Natural killer cell (primary cell): ENCODE measurements around the gene DUSP10. TPM values are rescaled to one million over a fixed set of nuclear protein-coding genes. Genes with fewer than 3 reads are reported as not detected.
A peak's percentile ranks its signal among the peaks of the same experiment; 100 is the strongest.

Experiments
- ATAC-seq, 3 donors: fragments of 150-1000 bp in 2 of 3; fragments of 200-7000 bp in 1 of 3; cut with Tn5 transposase; 1 replicate in 1 of 3; 2 replicates in 2 of 3; pipeline ENCODE4 v1.10.0; 2021; ENCODE audit warnings: mild to moderate bottlenecking in 2 of 3, moderate library complexity in 2 of 3
- DNase-seq, 2 donors: peaks; one replicate each; pipeline versions ENCODE4 v3.0.0 to v3.0.0-alpha.2; 2013 to 2021; ENCODE audit warnings: mixed read lengths in 1 of 2
- H3K27ac ChIP-seq: one replicate; pipeline ENCODE4 v1.5.1; 2013; ENCODE audit warnings: mild to moderate bottlenecking, low read length
- H3K27me3 ChIP-seq: one replicate; pipeline ENCODE4 v1.6.1; 2013; ENCODE audit warnings: low read length; ENCODE audit not compliant: control insufficient read depth, insufficient read depth
- H3K36me3 ChIP-seq: one replicate; pipeline ENCODE4 v1.6.1; 2013; ENCODE audit warnings: low read length; ENCODE audit not compliant: control insufficient read depth, insufficient read depth
- H3K4me1 ChIP-seq: one replicate; pipeline ENCODE4 v1.6.1; 2013; ENCODE audit warnings: low read length; ENCODE audit not compliant: control insufficient read depth, insufficient read depth
- H3K4me3 ChIP-seq: one replicate; pipeline ENCODE4 v1.5.1; 2013; ENCODE audit warnings: low read length
- H3K9me3 ChIP-seq: one replicate; pipeline ENCODE4 v1.6.1; 2013; ENCODE audit warnings: low read length; ENCODE audit not compliant: control insufficient read depth, insufficient read depth
- H3K27ac Mint-ChIP-seq, 2 donors: one replicate each; pipeline ENCODE4 v1.8.0; 2022; ENCODE audit warnings: mild to moderate bottlenecking in 2 of 2, mixed read lengths in 2 of 2, moderate library complexity in 1 of 2
- H3K27me3 Mint-ChIP-seq, 2 donors: one replicate each; pipeline ENCODE4 v1.8.0; 2022; ENCODE audit warnings: low read depth in 2 of 2, mixed read lengths in 2 of 2
- H3K36me3 Mint-ChIP-seq: one replicate; pipeline ENCODE4 v1.8.0; 2022; ENCODE audit warnings: mixed read lengths
- H3K4me1 Mint-ChIP-seq, 2 donors: one replicate each; pipeline ENCODE4 v1.8.0; 2022; ENCODE audit warnings: mixed read lengths in 2 of 2
- H3K4me3 Mint-ChIP-seq: one replicate; pipeline ENCODE4 v1.8.0; 2022; ENCODE audit warnings: mild to moderate bottlenecking, moderate library complexity, mixed read lengths
- H3K9me3 Mint-ChIP-seq, 2 donors: one replicate each; pipeline ENCODE4 v1.8.0; 2022; ENCODE audit warnings: mixed read lengths in 2 of 2
- WGBS: methylation state at CpG from one replicate; pipeline ENCODE4 v1.1.7; 2013; ENCODE audit warnings: missing lambda C conversion rate; ENCODE audit not compliant: insufficient coverage; 5-methylcytosine and 5-hydroxymethylcytosine counted together
- intact Hi-C: fragments of 100-400 bp; cut with micrococcal nuclease; formaldehyde crosslinking; loops from one replicate; pipeline ENCODE4 v1.14.2; 2022
- total RNA-seq, 4 donors: library from RNA; stranded (reverse); fragments of 120-200 nt in 1 of 4; gene quantifications; one replicate each; pipeline versions ENCODE4 v1.2.3 to v1.2.4, GENCODE V29; 2013 to 2022
- TF ChIP-seq, protein P1 (sequence below): fragments of 200-600 bp; IDR thresholded peaks from one replicate; pipeline ENCODE4 v1.8.0; 2022; ENCODE audit warnings: antibody characterized with exemption

The DUSP10 gene
- total RNA-seq, 3 donors from 2014 or later (not counting 1 experiment from before 2014, with no cell fraction given): 109 to 231 (median 210) TPM

DNA sequence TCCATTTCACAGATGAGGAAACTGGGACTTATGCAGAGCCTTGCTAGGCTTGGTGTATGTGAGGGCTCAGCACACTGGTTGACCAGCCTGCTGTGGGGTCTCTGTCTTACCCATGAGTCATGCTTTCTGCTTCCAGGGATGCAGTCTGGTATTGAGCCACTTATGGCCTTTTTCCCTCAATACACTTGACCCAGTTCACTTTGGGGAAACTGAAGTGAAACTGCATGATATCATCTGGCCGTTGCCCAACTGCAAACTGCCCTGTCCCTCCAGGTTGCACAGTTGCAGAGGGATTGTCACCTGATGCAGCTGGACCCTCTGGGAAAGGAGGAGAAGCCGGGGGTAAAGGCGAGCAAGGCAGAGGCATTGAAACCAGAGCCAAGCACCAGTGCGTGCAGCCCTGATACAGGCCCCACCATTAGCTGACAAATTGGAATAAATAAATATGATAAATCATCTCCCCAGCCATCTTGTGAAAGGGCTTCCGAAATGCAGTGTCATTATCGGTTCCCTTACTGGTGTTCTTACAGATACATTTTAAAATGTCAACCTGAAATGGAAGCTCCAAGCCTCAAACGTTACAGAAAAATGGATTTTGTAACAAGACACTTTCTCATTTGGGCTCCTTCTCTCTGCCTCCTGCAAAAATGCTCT lies 39.3 kb upstream of the DUSP10 start:
- DNase-seq: no peak
- Mint-ChIP-seq H3K4me3 (no peak overlapping the region), H3K4me1 (peaks cover 70 to 83% of the 10 kb centered on the region in 2 donors), H3K27ac (no peak overlapping the region), H3K36me3 (no peaks in the 10 kb centered on the region), H3K27me3 (no peaks in the 10 kb centered on the region), H3K9me3 (no peaks in the 10 kb centered on the region)
- H3K27ac ChIP-seq: no peak overlapping the region
- intact Hi-C loops: no loop called here
- H3K4me1 ChIP-seq: peaks cover 79% of the 10 kb centered on the region
- WGBS: 75% methylated on average over 7 of the region's 7 CpGs
- no peaks in the 10 kb centered on the region for H3K36me3 ChIP-seq
- no peak overlapping the region for H3K4me3 ChIP-seq
- TF ChIP-seq, protein P1, sequence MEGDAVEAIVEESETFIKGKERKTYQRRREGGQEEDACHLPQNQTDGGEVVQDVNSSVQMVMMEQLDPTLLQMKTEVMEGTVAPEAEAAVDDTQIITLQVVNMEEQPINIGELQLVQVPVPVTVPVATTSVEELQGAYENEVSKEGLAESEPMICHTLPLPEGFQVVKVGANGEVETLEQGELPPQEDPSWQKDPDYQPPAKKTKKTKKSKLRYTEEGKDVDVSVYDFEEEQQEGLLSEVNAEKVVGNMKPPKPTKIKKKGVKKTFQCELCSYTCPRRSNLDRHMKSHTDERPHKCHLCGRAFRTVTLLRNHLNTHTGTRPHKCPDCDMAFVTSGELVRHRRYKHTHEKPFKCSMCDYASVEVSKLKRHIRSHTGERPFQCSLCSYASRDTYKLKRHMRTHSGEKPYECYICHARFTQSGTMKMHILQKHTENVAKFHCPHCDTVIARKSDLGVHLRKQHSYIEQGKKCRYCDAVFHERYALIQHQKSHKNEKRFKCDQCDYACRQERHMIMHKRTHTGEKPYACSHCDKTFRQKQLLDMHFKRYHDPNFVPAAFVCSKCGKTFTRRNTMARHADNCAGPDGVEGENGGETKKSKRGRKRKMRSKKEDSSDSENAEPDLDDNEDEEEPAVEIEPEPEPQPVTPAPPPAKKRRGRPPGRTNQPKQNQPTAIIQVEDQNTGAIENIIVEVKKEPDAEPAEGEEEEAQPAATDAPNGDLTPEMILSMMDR: no peak
- ATAC-seq: no peak
- H3K9me3 ChIP-seq: no peaks in the 10 kb centered on the region
- H3K27me3 ChIP-seq: no peaks in the 10 kb centered on the region

DNA sequence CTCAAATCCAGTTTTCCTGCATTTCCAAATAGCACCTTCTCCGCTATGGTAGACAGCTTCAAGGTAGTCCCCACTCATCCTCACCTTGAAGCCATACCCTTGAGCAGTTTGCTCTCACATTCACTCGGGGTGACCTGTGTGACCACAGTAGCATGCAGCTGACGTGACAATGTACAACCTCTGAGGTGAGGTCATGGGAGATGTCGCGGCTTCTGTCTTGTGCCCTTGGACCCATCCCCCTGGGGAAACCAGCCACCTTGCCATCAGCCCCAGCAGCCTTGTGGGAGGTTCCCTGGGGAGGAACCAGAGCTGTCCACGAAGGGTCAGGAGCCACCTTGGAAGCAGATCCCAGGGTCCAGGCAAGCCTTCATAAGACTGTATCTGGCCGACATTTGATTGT lies 38.3 kb upstream of the DUSP10 start:
- ATAC-seq (no peak), DNase-seq (no peak)
- Mint-ChIP-seq H3K27ac (peak overlapping the region; percentile 90 to 99), H3K36me3 (no peaks in the 10 kb centered on the region), H3K27me3 (no peaks in the 10 kb centered on the region), H3K4me1 (peaks cover 80 to 94% of the 10 kb centered on the region in 2 donors), H3K4me3 (no peak overlapping the region), H3K9me3 (no peaks in the 10 kb centered on the region)
- no peak overlapping the region for H3K4me3 ChIP-seq
- TF ChIP-seq, protein P1: no peak
- peaks cover 84% of the 10 kb centered on the region for H3K4me1 ChIP-seq
- 77% methylated on average over 7 of the region's 7 CpGs for WGBS
- H3K36me3 ChIP-seq: no peaks in the 10 kb centered on the region
- intact Hi-C loops: no loop called here
- H3K9me3 ChIP-seq: no peaks in the 10 kb centered on the region
- no peaks in the 10 kb centered on the region for H3K27me3 ChIP-seq
- no peak overlapping the region for H3K27ac ChIP-seq

DNA sequence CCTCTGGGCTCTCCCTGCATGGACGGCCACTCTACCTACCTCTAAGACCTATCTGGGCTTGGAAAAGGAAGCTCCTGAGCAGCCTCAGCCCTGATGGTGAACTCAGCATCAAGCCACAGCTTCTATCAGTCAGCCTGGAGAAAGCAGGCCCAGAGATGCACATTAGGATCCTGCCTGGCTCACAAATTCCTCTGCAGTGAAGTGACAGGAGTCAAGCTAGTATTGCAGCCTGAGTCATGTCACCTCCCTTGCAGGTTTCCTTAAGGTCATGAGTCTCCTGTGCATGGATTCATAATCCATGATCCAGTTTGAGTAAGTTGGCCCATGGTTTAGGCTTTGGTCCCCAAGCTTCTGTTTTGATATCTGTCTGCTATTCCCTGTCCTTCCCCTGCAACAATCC lies 37.9 kb upstream of the DUSP10 start:
- no peaks in the 10 kb centered on the region for H3K27me3 Mint-ChIP-seq
- Histone ChIP-seq H3K27me3 (no peaks in the 10 kb centered on the region), H3K4me1 (peaks cover 84% of the 10 kb centered on the region), H3K36me3 (no peaks in the 10 kb centered on the region), H3K9me3 (no peaks in the 10 kb centered on the region), H3K4me3 (no peak overlapping the region), H3K27ac (peak overlapping the region; percentile 84)
- H3K4me1 Mint-ChIP-seq: peaks cover 83 to 93% of the 10 kb centered on the region in 2 donors
- H3K4me3 Mint-ChIP-seq: peak overlapping the region; percentile 49
- no peak for ATAC-seq
- 76% methylated on average over 1 of the region's 1 CpG for WGBS
- no peak for DNase-seq
- H3K9me3 Mint-ChIP-seq: no peaks in the 10 kb centered on the region
- H3K36me3 Mint-ChIP-seq: no peaks in the 10 kb centered on the region
- intact Hi-C loops: loop anchor here (2.0 kb wide), 1 partner anchor 181 kb away; no protein-coding TSS in a partner anchor
- TF ChIP-seq, protein P1: no peak
- peak overlapping the region; percentile 90 to 99 for H3K27ac Mint-ChIP-seq
